Mononuclear cell (primary cell): Measurements from ENCODE around the gene ZNF10. TPM values are rescaled to one million over a fixed set of nuclear protein-coding genes. Genes with fewer than 3 reads are reported as not detected.
A peak's percentile ranks its signal among the peaks of the same experiment; 100 is the strongest.

Experiments
- H3K27me3 ChIP-seq: 2 replicates; pipeline ENCODE4 v1.6.0; 2011; ENCODE audit warnings: low read length, control low read depth; ENCODE audit not compliant: insufficient read depth
- H3K4me1 ChIP-seq: 2 replicates; pipeline ENCODE4 v1.5.1; 2011; ENCODE audit warnings: mild to moderate bottlenecking, low read length, control low read depth; ENCODE audit not compliant: insufficient read depth
- H3K4me3 ChIP-seq: 2 replicates; pipeline ENCODE4 v1.5.1; 2011; ENCODE audit warnings: mild to moderate bottlenecking, low read length, moderate library complexity
- H3K9me3 ChIP-seq: 2 replicates; pipeline ENCODE4 v1.5.1; 2011; ENCODE audit warnings: low read depth, mild to moderate bottlenecking, control low read depth, low read length
- total RNA-seq: library from RNA; depleted of rRNA; stranded (reverse); fragments of >200 nt; gene quantifications from one replicate; pipeline ENCODE4 v1.2.3, GENCODE V29; 2012

Gene ZNF10
- total RNA-seq, result 24.0 TPM

GRCh38 chr12:133130038-133130807 lies at the start of gene ZNF10, which contains the start of gene ZNF891:
Gene ZNF10 (plus strand): TSS chr12:133130627. CDS start chr12:133144493, 13,866 bp downstream.
Gene ZNF891 (minus strand): TSS chr12:133130274. CDS start chr12:133121918, 8,356 bp downstream.
- H3K9me3 ChIP-seq, result peaks cover 44% of the 10 kb centered on the region
- H3K4me3 ChIP-seq, result peak within 1 kb of the TSS; percentile 67
- peaks cover 5% of the 10 kb centered on the region for H3K4me1 ChIP-seq
- H3K27me3 ChIP-seq, result no peaks in the 10 kb centered on the region

GRCh38 chr12:133081159-133081780 lies 49.2 kb upstream of the ZNF10 start:
- no peaks in the 10 kb centered on the region for H3K27me3 ChIP-seq
- H3K9me3 ChIP-seq, result peaks cover 71% of the 10 kb centered on the region
- H3K4me1 ChIP-seq, result peaks cover 16% of the 10 kb centered on the region
- peak overlapping the region; percentile 66 for H3K4me3 ChIP-seq

- H3K4me3 ChIP-seq, result no peak overlapping the region
- H3K4me1 ChIP-seq, result peaks cover 16% of the 10 kb centered on the region
- H3K9me3 ChIP-seq, result peaks cover 67% of the 10 kb centered on the region
- no peaks in the 10 kb centered on the region for H3K27me3 ChIP-seq
Observed at GRCh38 chr12:133083345-133083744, 47.1 kb upstream of the ZNF10 start.

- H3K9me3 ChIP-seq, result peaks cover 100% of the 10 kb centered on the region
- no peaks in the 10 kb centered on the region for H3K4me1 ChIP-seq
- no peaks in the 10 kb centered on the region for H3K27me3 ChIP-seq
- H3K4me3 ChIP-seq, result no peak overlapping the region
Observed at GRCh38 chr12:133105620-133106019, 24.8 kb upstream of the ZNF10 start.

GRCh38 chr12:133106253-133106652 lies 24.2 kb upstream of the ZNF10 start:
- Histone ChIP-seq H3K9me3 (peaks cover 100% of the 10 kb centered on the region), H3K4me3 (no peak overlapping the region), H3K4me1 (no peaks in the 10 kb centered on the region), H3K27me3 (no peaks in the 10 kb centered on the region)

- H3K4me1 ChIP-seq, result no peaks in the 10 kb centered on the region
- no peaks in the 10 kb centered on the region for H3K27me3 ChIP-seq
- peaks cover 100% of the 10 kb centered on the region for H3K9me3 ChIP-seq
- H3K4me3 ChIP-seq, result no peak overlapping the region
Observed at GRCh38 chr12:133107121-133107520, 23.3 kb upstream of the ZNF10 start.

GRCh38 chr12:133108150-133108549 lies 22.3 kb upstream of the ZNF10 start:
- H3K9me3 ChIP-seq, result peaks cover 95% of the 10 kb centered on the region
- no peak overlapping the region for H3K4me3 ChIP-seq

GRCh38 chr12:133120385-133121191 lies 9.8 kb upstream of the ZNF10 start:
- H3K4me3 ChIP-seq, result no peak overlapping the region

More at GRCh38 chr12:133108150-133108549, 22.3 kb upstream of the ZNF10 start:
- H3K4me1 ChIP-seq, result no peaks in the 10 kb centered on the region
- H3K27me3 ChIP-seq, result no peaks in the 10 kb centered on the region

GRCh38 chr12:133124674-133125073 lies 5.8 kb upstream of the ZNF10 start:
- no peaks in the 10 kb centered on the region for H3K27me3 ChIP-seq
- no peak overlapping the region for H3K4me3 ChIP-seq
- peaks cover 77% of the 10 kb centered on the region for H3K9me3 ChIP-seq
- H3K4me1 ChIP-seq, result no peaks in the 10 kb centered on the region

More at GRCh38 chr12:133120385-133121191, 9.8 kb upstream of the ZNF10 start:
- Histone ChIP-seq H3K9me3 (peaks cover 99% of the 10 kb centered on the region), H3K27me3 (no peaks in the 10 kb centered on the region), H3K4me1 (no peaks in the 10 kb centered on the region)

GRCh38 chr12:133129368-133130037 lies 924 bp upstream of the ZNF10 start:
- peak overlapping the region; percentile 67 for H3K4me3 ChIP-seq

GRCh38 chr12:133130808-133131128 lies 341 bp downstream of the ZNF10 start:
- H3K9me3 ChIP-seq, result peaks cover 43% of the 10 kb centered on the region
- H3K27me3 ChIP-seq, result no peaks in the 10 kb centered on the region
- H3K4me3 ChIP-seq, result peak overlapping the region; percentile 67
- H3K4me1 ChIP-seq, result peaks cover 5% of the 10 kb centered on the region

More at GRCh38 chr12:133129368-133130037, 924 bp upstream of the ZNF10 start:
- Histone ChIP-seq H3K27me3 (no peaks in the 10 kb centered on the region), H3K4me1 (peaks cover 5% of the 10 kb centered on the region), H3K9me3 (peaks cover 44% of the 10 kb centered on the region)

GRCh38 chr12:133135747-133136146 lies 5.3 kb downstream of the ZNF10 start:
- Histone ChIP-seq H3K4me3 (no peak overlapping the region), H3K4me1 (peaks cover 2% of the 10 kb centered on the region), H3K9me3 (peaks cover 72% of the 10 kb centered on the region), H3K27me3 (no peaks in the 10 kb centered on the region)

GRCh38 chr12:133145981-133146380 lies 15.6 kb downstream of the ZNF10 start:
- Histone ChIP-seq H3K9me3 (peaks cover 62% of the 10 kb centered on the region), H3K4me1 (no peaks in the 10 kb centered on the region), H3K4me3 (no peak overlapping the region), H3K27me3 (no peaks in the 10 kb centered on the region)

GRCh38 chr12:133156125-133156690 lies 25.8 kb downstream of the ZNF10 start:
- Histone ChIP-seq H3K4me3 (no peak overlapping the region), H3K4me1 (no peaks in the 10 kb centered on the region), H3K27me3 (no peaks in the 10 kb centered on the region), H3K9me3 (peaks cover 84% of the 10 kb centered on the region)
